OCI-LY1 (cell line): ENCODE results near the gene TRAPPC4.

ENCODE experiments used
- H2AFZ ChIP-seq: fragments of 200-600 bp; sonication (generic), shearing (Covaris generic); 2 replicates; pipeline ENCODE4 v1.6.0; 2014; ENCODE audit warnings: antibody characterized with exemption, mild to moderate bottlenecking, low read length
- H3F3A ChIP-seq: fragments of 200-600 bp; sonication (generic), shearing (Covaris generic); 2 replicates; pipeline ENCODE4 v1.6.0; 2014; ENCODE audit warnings: mild to moderate bottlenecking, antibody characterized with exemption, low read length, moderate library complexity; ENCODE audit not compliant: insufficient read depth
- H3K27ac ChIP-seq: fragments of 200-600 bp; sonication (generic); 2 replicates; pipeline ENCODE4 v1.5.1; 2014; ENCODE audit warnings: low read length, mixed run types, mild to moderate bottlenecking, low read depth; ENCODE audit not compliant: poor library complexity, severe bottlenecking
- H3K27me3 ChIP-seq: fragments of 200-600 bp; sonication (generic); 2 replicates; pipeline ENCODE4 v1.6.0; 2014; ENCODE audit warnings: antibody characterized with exemption, mild to moderate bottlenecking, low read length, moderate library complexity; ENCODE audit not compliant: insufficient read depth
- H3K36me3 ChIP-seq: fragments of 200-600 bp; sonication (generic); 2 replicates; pipeline ENCODE4 v1.6.1; 2014; ENCODE audit warnings: mild to moderate bottlenecking, antibody characterized with exemption, low read length, moderate library complexity, mixed read lengths; ENCODE audit not compliant: insufficient read depth
- H3K4me1 ChIP-seq: fragments of 200-600 bp; sonication (generic); 2 replicates; pipeline ENCODE4 v1.5.1; 2014; ENCODE audit warnings: mild to moderate bottlenecking, low read length, moderate library complexity; ENCODE audit not compliant: insufficient read depth, severe bottlenecking
- H3K4me2 ChIP-seq: fragments of 200-600 bp; sonication (generic), shearing (Covaris generic); 2 replicates; pipeline ENCODE4 v1.6.1; 2014; ENCODE audit warnings: low read length
- H3K4me3 ChIP-seq: fragments of 200-600 bp; sonication (generic); 2 replicates; pipeline ENCODE4 v1.5.1; 2014; ENCODE audit warnings: low read length, low read depth, mild to moderate bottlenecking, mixed read lengths; ENCODE audit not compliant: poor library complexity, severe bottlenecking
- H3K79me2 ChIP-seq: fragments of 200-600 bp; shearing (Covaris generic); 2 replicates; pipeline ENCODE4 v1.6.1; 2016; ENCODE audit warnings: mixed run types, low read length, mixed read lengths; ENCODE audit not compliant: insufficient read depth
- H3K9ac ChIP-seq: fragments of 200-600 bp; sonication (generic), shearing (Covaris generic); 2 replicates; pipeline ENCODE4 v1.6.1; 2014; ENCODE audit warnings: mild to moderate bottlenecking, low read length, mixed read lengths
- H3K9me2 ChIP-seq: fragments of 200-600 bp; sonication (generic), shearing (Covaris generic); 2 replicates; pipeline ENCODE4 v1.6.1; 2014; ENCODE audit warnings: low read depth, mild to moderate bottlenecking, low read length, mixed read lengths
- H3K9me3 ChIP-seq: fragments of 200-600 bp; shearing (Covaris generic); 2 replicates; pipeline ENCODE4 v1.6.1; 2014; ENCODE audit warnings: low read length, mixed read lengths
- H4K20me1 ChIP-seq: fragments of 200-600 bp; sonication (generic), shearing (Covaris generic); 2 replicates; pipeline ENCODE4 v1.6.0; 2016; ENCODE audit warnings: mild to moderate bottlenecking, low read length; ENCODE audit not compliant: insufficient read depth
- EZH2 ChIP-seq: fragments of 200-600 bp; sonication (generic), shearing (Covaris generic); IDR thresholded peaks from 2 replicates; pipeline ENCODE4 v1.8.0; 2017; ENCODE audit warnings: borderline replicate concordance, mixed run types, mild to moderate bottlenecking, antibody characterized with exemption, low read length, moderate library complexity, mixed read lengths
- TF ChIP-seq, protein P1 (sequence below): fragments of 200-600 bp; sonication (generic), shearing (Covaris generic); IDR thresholded peaks from 2 replicates; pipeline ENCODE4 v1.5.1; 2017; ENCODE audit warnings: mild to moderate bottlenecking, antibody characterized with exemption, low read length, moderate library complexity, mixed read lengths

Gene TRAPPC4

DNA sequence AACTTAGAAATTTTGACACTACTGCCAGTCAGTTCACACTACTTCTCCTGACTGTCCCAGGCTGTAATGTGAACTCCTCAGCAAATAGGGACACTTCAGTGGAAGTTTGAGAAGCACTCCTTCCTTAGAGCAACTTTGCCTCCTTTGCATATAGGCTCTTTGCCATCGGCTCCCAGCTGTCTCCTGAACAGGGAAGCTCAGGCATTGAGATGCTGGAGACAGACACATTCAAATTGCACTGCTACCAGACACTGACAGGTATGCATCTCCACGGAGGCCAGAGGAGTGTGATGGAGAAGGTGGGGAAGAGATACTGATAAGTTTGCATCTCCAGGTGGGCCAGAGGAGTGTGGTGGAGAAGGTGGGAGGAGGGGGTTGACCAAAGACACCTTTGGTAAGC, 1.4 kb downstream of the TRAPPC4 start:
- Histone ChIP-seq H3K9ac (peak overlapping the region; percentile 97), H3K79me2 (peaks cover 32% of the 10 kb centered on the region), H3K27me3 (no peaks in the 10 kb centered on the region), H3K36me3 (peaks cover 75% of the 10 kb centered on the region), H2AFZ (no peak overlapping the region), H3K9me3 (no peaks in the 10 kb centered on the region), H3F3A (no peaks in the 10 kb centered on the region), H3K9me2 (no peaks in the 10 kb centered on the region), H3K4me3 (peak overlapping the region; percentile 98), H4K20me1 (no peaks in the 10 kb centered on the region), H3K4me1 (peaks cover 22% of the 10 kb centered on the region), H3K4me2 (peak overlapping the region; percentile 73), H3K27ac (no peak overlapping the region)
- TF ChIP-seq, protein P1, sequence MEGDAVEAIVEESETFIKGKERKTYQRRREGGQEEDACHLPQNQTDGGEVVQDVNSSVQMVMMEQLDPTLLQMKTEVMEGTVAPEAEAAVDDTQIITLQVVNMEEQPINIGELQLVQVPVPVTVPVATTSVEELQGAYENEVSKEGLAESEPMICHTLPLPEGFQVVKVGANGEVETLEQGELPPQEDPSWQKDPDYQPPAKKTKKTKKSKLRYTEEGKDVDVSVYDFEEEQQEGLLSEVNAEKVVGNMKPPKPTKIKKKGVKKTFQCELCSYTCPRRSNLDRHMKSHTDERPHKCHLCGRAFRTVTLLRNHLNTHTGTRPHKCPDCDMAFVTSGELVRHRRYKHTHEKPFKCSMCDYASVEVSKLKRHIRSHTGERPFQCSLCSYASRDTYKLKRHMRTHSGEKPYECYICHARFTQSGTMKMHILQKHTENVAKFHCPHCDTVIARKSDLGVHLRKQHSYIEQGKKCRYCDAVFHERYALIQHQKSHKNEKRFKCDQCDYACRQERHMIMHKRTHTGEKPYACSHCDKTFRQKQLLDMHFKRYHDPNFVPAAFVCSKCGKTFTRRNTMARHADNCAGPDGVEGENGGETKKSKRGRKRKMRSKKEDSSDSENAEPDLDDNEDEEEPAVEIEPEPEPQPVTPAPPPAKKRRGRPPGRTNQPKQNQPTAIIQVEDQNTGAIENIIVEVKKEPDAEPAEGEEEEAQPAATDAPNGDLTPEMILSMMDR, result no peak
- TF ChIP-seq EZH2, result no peak

GRCh38 chr11:119021631-119022030, 3.1 kb downstream of the TRAPPC4 start:
- Histone ChIP-seq H3K4me3 (no peak overlapping the region), H3K27me3 (no peaks in the 10 kb centered on the region), H3K4me1 (peaks cover 19% of the 10 kb centered on the region), H3K36me3 (peaks cover 74% of the 10 kb centered on the region), H3K9me2 (no peaks in the 10 kb centered on the region), H3K27ac (no peak overlapping the region), H3K79me2 (peaks cover 27% of the 10 kb centered on the region), H4K20me1 (no peaks in the 10 kb centered on the region), H3F3A (no peaks in the 10 kb centered on the region), H2AFZ (no peak overlapping the region), H3K4me2 (no peak overlapping the region), H3K9ac (no peak overlapping the region), H3K9me3 (no peaks in the 10 kb centered on the region)
- no peak for TF ChIP-seq EZH2
- TF ChIP-seq, protein P1, result no peak

DNA sequence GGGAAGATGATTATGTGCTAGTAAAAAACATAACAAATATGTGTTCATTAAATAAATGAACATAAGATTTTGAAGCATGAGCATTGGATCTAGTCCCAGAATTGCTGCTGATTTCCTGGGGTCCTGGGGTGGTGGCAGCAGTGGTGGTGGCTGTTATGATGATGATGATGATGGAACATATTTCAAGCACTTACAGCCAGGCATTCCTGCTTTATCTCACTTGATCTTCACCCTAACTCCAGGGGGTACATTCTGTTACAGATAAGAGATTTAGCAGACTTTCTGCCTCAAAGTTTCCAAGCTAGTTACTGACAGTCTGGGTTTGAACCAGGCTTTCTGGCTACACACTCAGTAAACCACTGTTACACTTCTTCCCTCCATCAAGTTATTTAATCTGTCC, 5.2 kb downstream of the TRAPPC4 start:
- peaks cover 12% of the 10 kb centered on the region; the same call in 1 of the 2 replicates for H3K79me2 ChIP-seq
- no peaks in the 10 kb centered on the region for H4K20me1 ChIP-seq
- no peak overlapping the region for H3K9ac ChIP-seq
- H3K9me2 ChIP-seq, result no peaks in the 10 kb centered on the region
- TF ChIP-seq EZH2, result no peak
- TF ChIP-seq, protein P1, result no peak
- H3K36me3 ChIP-seq, result peaks cover 77% of the 10 kb centered on the region
- no peaks in the 10 kb centered on the region for H3F3A ChIP-seq
- H3K4me3 ChIP-seq, result no peak overlapping the region
- no peak overlapping the region for H2AFZ ChIP-seq
- H3K4me2 ChIP-seq, result no peak overlapping the region
- H3K9me3 ChIP-seq, result no peaks in the 10 kb centered on the region
- no peaks in the 10 kb centered on the region for H3K27me3 ChIP-seq
- H3K27ac ChIP-seq, result no peak overlapping the region
- H3K4me1 ChIP-seq, result peaks cover 17% of the 10 kb centered on the region
